Activated CD8-positive, alpha-beta memory T cell treated with anti-CD3 and anti-CD28 coated beads for 4 hours (primary cell): ENCODE measurements around the gene TUFT1.
"Not testable (repeated sequence)": the region's sequence is repeated elsewhere in the genome, so short reads cannot be mapped to it uniquely, and the experiment has no call there.

Source experiments
- DNase-seq, 2 donors: peaks; one replicate each; pipeline ENCODE4 v3.0.0-alpha.2; 2020; ENCODE audit warnings: low read depth in 2 of 2

TUFT1 gene

DNA sequence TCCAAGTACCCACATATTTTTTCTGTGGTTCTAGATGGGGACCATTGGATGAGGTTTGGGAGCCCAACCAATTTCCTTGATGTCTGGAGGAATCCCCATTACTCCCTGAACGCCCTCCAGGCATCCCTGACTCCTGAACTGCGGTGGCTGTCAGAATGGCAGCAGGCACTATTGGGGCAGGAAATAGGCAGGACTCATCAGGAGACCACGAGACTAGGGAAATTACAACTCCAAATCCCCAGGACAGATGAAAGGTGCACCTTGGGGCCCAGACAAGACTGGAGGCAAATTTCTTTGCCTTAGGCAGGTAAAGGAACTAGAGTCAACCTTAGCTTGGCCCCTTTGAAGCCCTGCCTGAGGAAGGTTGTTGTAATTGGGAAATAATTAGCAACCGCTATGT lies 27.8 kb upstream of the TUFT1 start:
- no peak for DNase-seq

DNA sequence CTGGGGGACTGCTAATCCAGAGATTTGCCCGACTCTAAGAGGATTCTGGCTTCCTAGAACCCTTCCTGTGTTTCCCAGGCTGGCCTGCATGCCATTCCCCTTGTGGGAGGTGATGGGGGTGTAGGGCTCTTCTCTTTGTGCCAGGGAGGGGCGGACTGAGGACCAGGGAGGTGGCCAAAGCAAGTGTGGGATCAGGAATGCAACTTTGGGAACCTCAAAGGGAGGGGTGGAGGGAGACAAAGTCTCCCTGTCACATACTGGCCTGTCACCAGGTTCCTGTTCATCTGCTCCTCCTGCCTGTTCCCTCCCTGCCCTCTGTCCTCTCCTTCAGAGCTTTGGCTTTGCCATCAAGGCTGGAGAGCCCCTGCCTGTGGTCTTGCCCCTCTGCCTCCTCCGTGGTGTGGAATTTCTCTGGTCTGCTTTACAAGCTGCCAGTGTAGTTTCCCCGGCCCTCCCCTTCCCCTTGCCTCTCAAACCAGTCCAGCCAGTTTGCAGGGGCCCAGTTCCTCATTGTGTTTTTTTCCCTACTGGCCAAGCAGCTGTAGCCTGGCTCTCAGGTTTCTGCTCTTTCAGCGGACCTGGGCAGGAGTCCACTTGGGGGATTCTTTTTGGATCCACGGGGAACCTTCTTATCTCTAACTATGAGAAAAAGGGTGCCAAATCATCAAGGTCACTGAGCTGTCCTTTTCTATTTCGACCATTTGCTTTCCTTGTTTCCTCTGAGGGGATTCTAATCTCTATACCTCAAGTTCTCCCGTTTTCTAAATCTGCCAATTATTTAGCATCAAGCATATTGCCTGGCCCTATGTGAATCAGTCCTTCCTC lies 27.1 kb upstream of the TUFT1 start:
- DNase-seq: no peak

DNA sequence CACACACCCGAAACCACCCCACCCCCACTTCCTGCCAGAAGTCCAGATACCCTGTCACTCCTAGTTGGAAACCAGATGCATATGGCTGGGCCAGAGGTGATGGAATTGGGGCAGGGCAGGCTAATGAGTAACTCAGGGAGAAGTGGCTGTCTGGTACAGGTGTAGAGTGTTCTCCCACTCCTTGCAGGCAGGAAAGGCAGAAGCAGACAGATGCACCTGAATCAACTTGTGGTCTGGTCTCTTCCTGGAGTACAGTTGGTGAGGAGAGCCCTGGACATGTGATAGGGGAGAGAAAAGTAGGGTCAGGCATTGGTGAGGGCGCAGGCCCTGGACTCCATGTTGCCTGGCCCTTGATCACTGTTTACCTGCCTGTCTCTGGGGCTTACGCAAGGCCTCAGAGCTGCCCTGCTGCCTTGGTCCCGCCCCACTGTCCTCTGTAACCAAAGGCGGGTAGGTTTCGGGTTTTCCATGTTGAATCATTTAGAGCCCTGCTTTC lies 26.4 kb upstream of the TUFT1 start:
- DNase-seq: no peak

DNA sequence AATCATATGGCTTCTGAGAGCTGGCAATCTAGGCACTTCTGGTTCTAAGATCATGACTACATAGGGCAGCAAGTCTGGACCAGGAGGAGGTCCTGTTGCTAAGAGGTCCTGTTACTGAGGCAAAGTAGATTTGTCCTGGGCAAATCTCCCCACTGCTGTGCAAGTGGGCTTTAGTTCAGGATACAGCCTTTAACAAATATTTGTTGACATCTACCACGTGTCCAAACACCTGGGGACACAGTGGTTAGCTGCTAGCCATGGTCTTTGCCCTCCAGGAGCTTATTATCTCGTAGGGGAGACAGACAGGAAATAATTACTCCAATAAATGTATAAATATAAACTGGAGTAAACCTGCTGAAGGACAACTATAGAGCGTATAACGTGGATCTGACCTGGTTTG lies 25.7 kb upstream of the TUFT1 start:
- DNase-seq: no peak

DNA sequence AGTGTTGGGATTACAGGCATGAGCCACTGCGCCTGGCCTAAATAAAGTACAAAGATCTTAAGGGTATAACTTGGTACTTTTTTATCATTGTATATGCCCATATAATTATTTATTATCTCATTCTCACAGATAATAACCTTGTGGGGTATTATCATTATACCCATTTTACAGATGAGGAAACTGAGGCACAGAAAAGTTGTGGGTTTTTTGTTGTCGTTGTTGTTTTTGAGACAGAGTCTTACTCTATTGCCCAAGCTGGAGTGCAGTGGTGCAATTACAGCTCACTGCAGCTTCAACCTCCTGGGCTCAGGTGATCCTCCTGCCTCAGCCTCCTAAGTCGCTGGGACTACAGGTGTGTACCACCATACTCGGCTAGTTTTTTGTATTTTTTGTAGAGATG lies 24.8 kb upstream of the TUFT1 start:
- DNase-seq: no peak

DNA sequence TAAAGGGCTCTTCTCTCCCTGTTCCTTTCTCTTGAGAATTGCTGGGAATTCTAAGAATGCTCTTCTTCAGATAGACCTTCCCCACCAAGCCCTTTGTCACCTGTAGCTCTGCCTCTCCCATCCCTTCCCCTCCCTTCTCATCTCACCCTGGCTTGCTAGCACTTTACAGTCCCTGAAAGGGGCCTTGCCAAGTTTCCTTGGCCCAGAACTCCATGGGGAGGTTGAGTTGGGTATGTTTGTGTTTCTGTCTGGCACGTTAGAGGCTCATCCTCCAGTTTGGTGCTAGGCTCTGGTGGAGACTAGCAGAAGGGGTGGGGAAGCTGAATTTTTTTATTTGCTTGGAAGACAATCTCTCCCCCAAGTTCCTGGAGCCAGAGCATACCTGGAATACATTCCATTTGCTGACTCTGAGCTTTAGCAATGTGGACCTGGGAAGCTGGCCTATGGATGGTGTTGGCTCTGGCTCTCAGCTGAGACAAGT lies 24.0 kb upstream of the TUFT1 start:
- no peak for DNase-seq

DNA sequence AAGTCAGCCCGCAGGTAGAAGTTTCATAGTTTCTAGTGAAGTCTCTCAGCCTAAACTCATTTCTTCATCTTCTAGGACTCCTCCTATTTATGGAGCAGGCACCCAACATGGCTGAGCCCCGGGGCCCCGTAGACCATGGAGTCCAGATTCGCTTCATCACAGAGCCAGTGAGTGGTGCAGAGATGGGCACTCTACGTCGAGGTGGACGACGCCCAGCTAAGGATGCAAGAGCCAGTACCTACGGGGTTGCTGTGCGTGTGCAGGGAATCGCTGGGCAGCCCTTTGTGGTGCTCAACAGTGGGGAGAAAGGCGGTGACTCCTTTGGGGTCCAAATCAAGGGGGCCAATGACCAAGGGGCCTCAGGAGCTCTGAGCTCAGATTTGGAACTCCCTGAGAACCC lies 21.7 kb upstream of the TUFT1 start:
- no peak for DNase-seq

DNA sequence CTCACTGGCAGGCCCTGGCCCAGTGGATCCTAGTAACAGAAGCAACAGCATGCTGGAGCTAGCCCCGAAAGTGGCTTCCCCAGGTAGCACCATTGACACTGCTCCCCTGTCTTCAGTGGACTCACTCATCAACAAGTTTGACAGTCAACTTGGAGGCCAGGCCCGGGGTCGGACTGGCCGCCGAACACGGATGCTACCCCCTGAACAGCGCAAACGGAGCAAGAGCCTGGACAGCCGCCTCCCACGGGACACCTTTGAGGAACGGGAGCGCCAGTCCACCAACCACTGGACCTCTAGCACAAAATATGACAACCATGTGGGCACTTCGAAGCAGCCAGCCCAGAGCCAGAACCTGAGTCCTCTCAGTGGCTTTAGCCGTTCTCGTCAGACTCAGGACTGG lies 21.2 kb upstream of the TUFT1 start:
- DNase-seq: no peak

DNA sequence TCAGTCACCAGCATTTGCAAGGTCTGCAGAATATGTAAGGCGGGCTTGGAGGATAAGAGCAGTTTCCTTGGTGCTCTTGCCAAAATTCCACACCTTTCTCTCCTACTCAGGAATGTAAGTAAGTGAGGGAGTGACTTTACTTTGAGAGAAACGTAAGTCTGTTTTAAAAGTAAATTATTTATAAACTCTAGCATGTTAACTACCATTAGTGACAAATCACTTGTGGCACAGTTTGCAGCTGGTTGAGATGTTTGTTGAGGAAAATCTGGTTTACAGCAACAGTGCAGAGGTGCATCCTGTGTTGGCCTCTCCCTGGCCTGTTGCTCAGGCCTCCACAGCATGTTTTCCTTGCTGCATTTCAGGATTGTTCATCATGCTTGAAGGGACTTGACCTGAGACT lies 20.4 kb upstream of the TUFT1 start:
- DNase-seq: no peak

DNA sequence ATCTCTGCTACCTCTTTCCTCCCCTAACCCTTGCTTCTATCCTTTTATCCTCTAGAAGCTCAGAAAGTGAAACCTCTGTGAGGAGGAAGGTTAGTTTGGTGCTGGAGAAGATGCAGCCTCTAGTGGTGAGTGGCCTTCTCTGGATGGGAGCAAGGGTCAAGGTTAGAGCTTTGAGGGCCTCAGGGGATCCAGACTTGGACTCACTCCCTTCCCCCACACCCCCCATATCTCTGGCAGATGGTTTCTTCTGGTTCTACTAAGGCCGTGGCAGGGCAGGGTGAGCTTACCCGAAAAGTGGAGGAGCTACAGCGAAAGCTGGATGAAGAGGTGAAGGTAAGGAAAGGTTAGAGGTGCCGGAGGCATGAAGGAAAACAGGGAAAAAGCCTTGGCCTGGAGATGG lies 19.8 kb upstream of the TUFT1 start:
- DNase-seq: no peak

DNA sequence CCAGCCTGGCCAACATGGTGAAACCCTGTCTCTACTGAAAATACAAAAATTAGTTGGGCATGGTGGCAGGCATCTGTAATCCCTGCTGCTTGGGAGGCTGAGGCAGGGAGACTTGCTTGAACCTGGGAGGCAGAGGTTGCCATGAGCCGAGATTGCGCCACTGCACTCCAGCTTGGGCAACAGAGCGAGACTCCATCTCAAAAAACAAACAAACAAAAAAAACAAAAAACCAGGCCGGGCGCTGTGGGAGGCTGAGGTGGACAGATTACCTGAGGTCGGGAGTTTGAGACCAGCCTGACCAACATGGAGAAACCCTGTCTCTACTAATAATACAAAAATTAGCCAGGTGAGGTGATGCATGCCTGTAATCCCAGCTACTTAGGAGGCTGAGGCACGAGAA lies 17.7 kb upstream of the TUFT1 start:
- DNase-seq: not testable (repeated sequence)

DNA sequence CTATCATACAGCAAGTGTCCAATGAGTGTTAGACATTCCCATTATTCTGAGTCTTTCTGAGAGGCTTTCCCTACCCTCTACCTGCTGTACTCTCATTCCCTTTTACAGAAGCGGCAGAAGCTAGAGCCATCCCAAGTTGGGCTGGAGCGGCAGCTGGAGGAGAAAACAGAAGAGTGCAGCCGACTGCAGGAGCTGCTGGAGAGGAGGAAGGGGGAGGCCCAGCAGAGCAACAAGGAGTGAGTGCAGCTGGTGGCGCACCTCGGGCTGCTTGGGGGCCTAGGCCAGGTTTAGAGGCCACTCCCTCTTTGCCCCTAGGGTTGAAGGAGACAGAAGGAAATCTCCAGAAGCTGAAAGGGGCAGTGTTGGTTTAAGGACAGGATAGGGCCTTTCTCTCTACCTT lies 16.8 kb upstream of the TUFT1 start:
- DNase-seq: no peak

DNA sequence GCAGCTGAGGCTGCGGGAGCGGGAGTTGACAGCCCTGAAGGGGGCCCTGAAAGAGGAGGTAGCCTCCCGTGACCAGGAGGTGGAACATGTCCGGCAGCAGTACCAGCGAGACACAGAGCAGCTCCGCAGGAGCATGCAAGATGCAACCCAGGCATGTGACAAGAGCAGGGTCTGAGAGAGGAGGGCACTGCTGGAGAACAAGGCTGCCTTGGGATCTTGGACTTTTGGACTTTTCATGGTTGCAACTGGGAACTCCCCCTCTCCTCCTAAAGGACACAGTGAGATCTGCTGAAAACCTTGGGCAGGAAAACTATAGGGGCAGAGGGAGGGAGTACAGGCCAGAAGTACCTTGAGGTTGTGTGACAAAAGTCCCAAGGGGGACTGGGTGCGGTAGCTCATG lies 15.4 kb upstream of the TUFT1 start:
- DNase-seq: no peak

DNA sequence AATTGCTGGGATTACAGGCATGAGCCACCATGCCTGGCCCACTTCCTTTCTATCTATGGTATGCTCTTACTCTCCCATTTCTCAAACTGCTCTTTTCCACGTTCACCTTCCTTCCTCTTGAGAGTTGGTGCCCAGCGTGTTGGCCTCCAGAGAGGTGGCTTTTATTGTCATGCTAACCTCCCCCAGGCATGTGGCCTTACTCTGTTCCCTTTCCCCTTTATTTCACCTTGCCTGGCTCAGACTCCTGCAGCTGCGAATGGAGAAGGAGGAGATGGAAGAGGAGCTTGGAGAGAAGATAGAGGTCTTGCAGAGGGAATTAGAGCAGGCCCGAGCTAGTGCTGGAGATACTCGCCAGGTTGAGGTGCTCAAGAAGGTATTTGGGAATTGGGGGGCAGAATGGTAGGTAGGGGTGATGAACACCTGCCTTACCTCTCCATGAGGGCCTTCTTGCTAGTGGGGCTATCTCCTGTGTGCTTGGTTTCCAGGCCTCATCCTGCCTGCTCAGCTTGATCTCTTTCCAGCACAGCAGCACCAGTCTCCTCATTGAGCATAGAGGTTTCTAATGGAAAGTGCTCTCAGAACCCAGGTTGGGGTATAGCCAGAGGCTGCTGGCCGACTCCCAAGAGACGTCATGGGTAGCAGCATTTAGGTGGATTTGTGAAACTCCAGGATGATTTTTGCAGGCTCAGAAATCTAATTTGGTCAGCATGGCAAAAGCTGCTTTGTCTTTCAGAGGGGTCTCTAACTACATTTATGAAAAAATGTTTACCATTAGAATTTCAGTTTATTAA lies 13.2 kb upstream of the TUFT1 start:
- no peak for DNase-seq

DNA sequence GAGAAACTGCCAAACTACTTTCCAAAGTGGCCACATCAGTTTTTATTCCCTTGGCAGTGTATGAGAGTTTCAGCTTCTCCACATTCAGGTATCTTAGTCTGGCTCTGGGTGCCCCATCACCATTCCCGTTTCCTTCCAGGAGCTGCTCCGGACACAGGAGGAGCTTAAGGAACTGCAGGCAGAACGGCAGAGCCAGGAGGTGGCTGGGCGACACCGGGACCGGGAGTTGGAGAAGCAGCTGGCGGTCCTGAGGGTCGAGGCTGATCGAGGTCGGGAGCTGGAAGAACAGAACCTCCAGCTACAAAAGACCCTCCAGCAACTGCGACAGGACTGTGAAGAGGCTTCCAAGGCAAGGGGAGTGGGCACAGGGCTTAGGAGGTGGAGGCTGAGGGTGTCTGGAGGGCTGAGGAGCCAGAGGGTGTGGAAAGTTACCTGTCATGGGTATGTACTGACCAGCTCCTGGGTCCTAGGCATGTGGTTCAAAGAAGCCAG lies 10.9 kb upstream of the TUFT1 start:
- no peak for DNase-seq

DNA sequence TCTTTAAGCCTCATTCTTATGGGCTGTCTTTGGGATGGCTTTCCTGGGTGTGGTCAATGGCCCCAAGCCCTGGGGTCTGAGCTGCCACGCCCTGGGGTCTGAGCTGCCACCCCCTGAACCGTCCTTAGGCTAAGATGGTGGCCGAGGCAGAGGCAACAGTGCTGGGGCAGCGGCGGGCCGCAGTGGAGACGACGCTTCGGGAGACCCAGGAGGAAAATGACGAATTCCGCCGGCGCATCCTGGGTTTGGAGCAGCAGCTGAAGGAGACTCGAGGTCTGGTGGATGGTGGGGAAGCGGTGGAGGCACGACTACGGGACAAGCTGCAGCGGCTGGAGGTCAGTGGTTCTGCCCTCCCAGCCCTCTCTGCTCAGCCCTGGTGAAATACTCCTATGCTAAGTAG lies 10.3 kb upstream of the TUFT1 start:
- DNase-seq: no peak

DNA sequence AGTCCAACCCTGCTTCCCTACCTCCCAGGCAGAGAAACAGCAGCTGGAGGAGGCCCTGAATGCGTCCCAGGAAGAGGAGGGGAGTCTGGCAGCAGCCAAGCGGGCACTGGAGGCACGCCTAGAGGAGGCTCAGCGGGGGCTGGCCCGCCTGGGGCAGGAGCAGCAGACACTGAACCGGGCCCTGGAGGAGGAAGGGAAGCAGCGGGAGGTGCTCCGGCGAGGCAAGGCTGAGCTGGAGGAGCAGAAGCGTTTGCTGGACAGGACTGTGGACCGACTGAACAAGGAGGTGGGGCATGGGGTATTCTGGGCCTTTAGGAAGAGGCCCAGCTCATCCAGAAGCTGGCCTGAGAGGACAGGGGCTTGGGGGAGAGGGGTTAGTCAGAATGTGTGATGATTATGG lies 9.6 kb upstream of the TUFT1 start:
- DNase-seq: no peak

DNA sequence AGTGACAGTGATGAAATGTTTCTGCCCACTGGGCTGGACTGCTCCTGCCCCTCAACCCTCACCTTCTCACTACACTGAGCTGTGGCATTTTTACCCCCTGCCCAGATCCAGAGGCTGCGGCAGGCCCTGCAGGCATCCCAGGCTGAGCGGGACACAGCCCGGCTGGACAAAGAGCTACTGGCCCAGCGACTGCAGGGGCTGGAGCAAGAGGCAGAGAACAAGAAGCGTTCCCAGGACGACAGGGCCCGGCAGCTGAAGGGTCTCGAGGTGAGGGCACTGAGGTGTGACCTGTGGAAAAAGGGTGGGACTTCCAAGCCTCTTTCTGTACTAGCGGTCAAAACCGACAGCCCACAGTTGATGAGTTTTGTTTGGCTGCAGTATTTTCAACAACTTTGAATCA lies 6.2 kb upstream of the TUFT1 start:
- DNase-seq: no peak

DNA sequence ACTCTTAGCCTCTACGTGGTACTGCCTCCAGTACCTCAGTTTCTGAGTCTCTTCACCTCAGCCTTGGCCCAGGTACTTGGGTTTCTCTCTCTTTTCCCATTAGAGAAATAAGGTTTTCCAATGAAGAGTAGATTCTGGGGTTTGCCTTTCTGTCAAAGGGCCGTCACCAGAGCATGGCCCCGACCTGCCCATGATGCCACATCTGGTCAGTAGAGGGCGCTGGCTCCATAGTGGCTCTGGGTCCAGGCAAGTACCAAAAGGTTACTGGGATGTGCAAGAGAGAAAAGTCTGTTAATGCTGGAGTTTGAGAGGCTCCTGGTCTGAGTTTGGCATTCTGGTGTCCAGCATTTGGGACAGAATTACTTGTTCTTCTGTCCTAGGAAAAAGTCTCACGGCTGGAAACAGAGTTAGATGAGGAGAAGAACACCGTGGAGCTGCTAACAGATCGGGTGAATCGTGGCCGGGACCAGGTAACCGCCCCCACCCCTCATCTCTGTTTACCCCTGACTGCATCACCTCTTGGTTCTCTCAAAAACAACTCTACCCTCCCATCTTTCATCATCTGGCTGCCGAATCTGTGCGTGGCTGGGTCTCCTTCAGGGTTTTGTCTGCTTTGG lies 5.3 kb upstream of the TUFT1 start:
- peak; percentile 44 to 52 for DNase-seq

DNA sequence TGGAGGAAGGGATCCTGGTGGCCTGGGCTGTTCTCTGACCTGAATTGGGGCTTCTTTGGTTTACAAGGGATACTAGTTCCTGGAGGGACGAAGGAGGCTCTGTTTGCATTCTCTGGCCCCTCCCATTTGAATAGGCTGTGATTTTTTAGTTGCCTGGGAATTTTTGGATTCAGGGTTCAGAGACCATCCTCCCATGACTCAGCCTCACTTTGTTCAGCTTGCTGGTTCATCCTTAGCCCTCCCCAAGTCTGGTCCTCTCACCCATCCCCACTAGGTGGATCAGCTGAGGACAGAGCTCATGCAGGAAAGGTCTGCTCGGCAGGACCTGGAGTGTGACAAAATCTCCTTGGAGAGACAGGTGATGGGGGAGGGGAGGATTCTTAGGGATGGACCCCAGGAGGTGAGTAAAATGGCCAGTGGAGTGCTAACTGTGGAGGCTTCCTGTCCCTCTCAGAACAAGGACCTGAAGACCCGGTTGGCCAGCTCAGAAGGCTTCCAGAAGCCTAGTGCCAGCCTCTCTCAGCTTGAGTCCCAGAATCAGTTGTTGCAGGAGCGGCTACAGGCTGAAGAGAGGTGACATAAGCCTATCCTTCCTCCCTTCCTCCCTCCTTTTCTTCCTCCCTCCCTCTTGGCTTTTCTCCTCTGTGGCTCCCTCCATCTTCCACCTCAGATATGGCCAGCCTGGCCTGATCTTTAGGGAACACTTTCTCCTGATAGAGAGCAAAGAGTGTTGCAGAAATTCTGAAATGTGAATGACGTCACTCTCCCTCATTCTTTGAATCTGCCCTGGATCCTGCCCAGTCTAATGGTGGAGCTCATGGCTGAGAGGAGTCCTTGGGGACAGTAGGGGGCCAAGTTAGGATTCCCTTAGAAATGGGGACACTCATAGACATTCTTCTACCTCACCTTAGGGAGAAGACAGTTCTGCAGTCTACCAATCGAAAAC lies 4.5 kb upstream of the TUFT1 start:
- no peak for DNase-seq

DNA sequence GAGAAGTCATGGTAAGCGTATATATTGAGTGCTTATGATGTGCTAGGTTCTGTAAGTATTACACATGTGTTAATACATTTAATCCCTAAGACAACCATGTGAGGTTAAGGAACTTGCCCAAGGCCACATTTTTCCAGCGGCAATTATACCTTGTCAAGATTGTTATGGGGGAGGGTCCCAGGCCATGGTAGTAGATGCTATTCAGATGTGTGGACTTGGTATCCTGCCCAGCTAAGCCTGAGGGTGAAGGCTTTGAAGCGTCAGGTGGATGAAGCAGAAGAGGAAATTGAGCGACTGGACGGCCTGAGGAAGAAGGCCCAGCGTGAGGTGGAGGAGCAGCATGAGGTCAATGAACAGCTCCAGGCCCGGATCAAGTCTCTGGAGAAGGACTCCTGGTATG lies 3.6 kb upstream of the TUFT1 start:
- DNase-seq: no peak
